LNCaP clone FGC (cell line): ENCODE measurements around the gene SMIM22.

ENCODE experiments used
- DNase-seq: peaks from one replicate; pipeline ENCODE4 v3.0.0-alpha.2; 2011; ENCODE audit warnings: low read depth
- H3K4me3 ChIP-seq: 2 replicates; pipeline ENCODE4 v1.5.1; 2011; ENCODE audit warnings: mild to moderate bottlenecking, low read depth, low read length, control low read depth
- TF ChIP-seq, protein P1 (sequence below): IDR thresholded peaks from 2 replicates; pipeline ENCODE4 v1.5.1; 2012; ENCODE audit warnings: mild to moderate bottlenecking; ENCODE audit not compliant: control insufficient read depth, insufficient read depth; ENCODE audit errors: extremely low read depth

SMIM22 gene

DNA sequence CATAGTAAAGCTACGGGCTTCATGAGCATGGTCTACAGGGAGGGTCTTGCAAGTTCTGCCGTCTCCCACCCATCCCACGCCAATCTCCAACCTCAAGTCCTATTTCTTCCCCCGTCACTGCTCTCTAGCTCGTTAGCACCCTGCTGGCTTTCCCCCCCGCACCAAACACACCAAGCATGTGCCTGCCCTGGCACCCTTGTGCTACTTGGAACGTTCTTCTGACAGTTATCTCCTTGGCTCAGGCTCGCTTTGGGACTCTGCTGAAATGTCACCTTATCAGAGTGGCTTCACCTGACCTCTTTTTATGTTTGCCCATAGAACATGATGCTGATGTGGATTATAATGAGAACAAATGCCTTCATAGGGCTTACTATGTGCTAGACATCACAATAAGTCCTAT is 30.0 kb downstream of the SMIM22 start:
- H3K4me3 ChIP-seq: no peak overlapping the region
- DNase-seq: no peak
- TF ChIP-seq, protein P1, sequence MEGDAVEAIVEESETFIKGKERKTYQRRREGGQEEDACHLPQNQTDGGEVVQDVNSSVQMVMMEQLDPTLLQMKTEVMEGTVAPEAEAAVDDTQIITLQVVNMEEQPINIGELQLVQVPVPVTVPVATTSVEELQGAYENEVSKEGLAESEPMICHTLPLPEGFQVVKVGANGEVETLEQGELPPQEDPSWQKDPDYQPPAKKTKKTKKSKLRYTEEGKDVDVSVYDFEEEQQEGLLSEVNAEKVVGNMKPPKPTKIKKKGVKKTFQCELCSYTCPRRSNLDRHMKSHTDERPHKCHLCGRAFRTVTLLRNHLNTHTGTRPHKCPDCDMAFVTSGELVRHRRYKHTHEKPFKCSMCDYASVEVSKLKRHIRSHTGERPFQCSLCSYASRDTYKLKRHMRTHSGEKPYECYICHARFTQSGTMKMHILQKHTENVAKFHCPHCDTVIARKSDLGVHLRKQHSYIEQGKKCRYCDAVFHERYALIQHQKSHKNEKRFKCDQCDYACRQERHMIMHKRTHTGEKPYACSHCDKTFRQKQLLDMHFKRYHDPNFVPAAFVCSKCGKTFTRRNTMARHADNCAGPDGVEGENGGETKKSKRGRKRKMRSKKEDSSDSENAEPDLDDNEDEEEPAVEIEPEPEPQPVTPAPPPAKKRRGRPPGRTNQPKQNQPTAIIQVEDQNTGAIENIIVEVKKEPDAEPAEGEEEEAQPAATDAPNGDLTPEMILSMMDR: no peak

DNA sequence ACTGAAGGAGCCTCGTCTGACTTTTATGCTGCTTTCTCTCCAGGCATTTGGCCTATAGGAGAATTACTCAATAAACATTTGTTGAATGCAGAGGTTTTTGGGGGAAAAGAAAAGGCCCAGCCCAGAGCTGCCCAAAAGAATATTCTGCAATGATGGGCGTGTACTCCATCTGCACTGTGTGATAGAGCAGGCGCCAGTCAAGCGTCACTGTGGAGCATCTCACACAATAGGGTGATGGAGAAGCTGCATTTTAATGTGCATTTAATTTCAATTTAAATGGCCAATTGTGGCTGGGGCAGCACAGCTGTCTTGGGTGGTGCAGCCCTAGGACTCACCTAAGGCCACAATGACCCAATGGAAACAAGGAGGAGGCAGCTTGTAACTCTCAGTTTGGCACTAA is 31.4 kb downstream of the SMIM22 start:
- TF ChIP-seq, protein P1: no peak

DNA sequence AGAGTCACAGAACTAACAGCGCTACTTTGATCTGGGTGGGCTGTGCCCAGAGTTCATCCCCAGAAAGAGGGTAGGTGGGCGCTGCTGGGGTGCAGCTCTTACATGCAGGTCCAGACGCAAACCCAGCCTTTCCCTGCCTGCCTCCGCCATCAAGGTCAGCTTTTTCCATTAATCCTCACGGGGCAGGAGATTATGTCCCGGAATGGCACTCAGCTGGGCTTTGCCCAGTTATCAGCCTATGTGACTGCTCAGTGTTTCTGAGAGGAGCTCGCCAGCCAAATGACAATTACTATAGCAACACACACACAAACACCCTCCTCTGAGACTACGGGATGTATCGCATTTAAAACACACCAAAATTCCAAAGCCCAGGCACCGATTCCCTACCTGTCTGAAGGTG is 31.8 kb downstream of the SMIM22 start:
- DNase-seq: no peak
- TF ChIP-seq, protein P1: no peak

More for the DNA sequence above, 31.4 kb downstream of the SMIM22 start:
- H3K4me3 ChIP-seq: no peak overlapping the region
- DNase-seq: no peak

DNA sequence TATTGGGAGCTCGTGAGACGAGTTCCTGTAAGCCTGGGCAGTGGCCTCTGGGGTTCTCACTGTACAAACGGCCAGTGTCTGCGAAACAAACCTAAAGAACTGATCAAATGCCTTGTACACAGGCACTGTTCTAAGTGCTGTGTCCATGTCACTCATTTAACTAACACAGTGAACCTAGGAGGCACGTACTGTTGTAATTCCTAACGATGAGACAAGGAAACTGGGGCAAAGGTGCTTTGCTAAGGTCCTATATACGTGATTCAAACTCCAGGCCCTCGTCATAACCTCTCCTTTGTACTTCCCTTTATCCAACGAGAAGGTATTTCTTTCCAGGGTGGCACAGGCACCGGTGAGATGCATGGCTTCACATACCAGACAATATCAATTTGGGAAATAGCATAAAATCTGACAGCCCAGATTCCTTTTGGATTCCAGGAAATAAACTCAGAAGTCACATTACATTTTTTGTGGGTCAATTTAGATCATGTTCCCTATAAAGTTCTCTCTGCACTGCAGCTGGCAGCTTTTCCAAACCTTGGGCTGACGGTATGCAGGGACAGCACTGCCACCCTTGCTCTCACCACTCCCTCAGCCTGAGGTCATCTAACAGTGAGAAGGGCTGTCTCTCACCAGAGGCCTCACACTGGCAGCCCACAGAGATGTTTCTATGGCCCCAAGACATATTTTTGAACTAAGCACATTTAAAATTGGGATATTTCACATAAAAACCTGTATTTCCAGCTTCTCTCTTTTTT is 33.6 kb downstream of the SMIM22 start:
- no peak overlapping the region for H3K4me3 ChIP-seq
- TF ChIP-seq, protein P1: no peak
- peak; percentile 61 for DNase-seq

More for the DNA sequence above, 31.8 kb downstream of the SMIM22 start:
- H3K4me3 ChIP-seq: no peak overlapping the region

DNA sequence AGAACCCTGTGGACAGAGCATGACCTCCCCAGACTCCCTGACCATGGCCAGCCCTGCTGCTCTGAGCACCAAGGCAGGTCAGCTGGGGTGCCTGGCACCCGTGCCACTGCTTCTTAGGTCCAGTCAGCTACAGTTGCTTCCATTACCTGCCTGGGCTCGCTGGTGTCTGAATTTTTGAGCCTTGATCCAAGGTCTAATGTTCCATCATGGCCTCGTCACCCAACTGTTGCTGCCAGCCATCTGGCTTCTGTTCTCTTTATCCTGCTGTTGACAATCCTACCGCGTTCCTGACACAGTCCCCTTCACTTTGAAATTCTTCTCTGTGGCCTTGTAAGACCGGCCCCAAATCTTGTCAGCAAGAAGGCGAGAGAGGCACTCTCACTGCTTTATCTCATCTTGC is 35.2 kb downstream of the SMIM22 start:
- DNase-seq: no peak
- no peak overlapping the region for H3K4me3 ChIP-seq
- TF ChIP-seq, protein P1: no peak

DNA sequence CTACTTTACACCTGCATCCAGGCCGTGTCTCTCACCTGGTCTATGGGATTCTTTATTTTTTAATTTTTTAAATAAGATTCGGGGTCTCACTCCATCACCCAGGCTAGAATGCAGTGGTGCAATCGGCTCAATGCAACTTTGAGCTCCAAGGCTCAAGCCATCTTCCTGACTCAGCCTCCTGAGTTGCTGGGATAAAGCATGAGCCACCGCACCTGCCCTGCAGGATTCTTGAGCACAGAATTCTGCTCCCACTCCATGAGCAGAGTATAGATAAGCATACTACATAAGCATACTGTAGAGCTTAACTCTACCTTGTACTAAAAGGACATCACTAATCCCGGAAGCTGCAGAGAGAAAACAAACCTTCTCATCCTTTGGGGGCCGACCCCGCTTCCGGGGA is 36.4 kb downstream of the SMIM22 start:
- no peak overlapping the region for H3K4me3 ChIP-seq
- no peak for DNase-seq
- TF ChIP-seq, protein P1: no peak
